OCI-LY7 (cell line): ENCODE measurements around the gene TMEM220. TPM values are rescaled to one million over a fixed set of nuclear protein-coding genes. Genes with fewer than 3 reads are reported as not detected.

Experiments used
- BruUV-seq: library from RNA; stranded (reverse); fragments of 400-500 nt; replicated peaks from 2 replicates; lab custom pipeline; 2021; lab: Mats Ljungman, UMichigan
- CTCF ChIA-PET: fragments of 300-600 bp; sonication (Branson Sonifier 250); formaldehyde crosslinking; loops from one replicate; lab custom pipeline; 2022; ENCODE audit warnings: antibody characterized with exemption; ENCODE audit not compliant: unreplicated experiment; lab: Charles Lee
- POLR2A ChIA-PET: fragments of 300-600 bp; sonication (Branson Sonifier 250); formaldehyde crosslinking; loops from one replicate; lab custom pipeline; 2022; ENCODE audit warnings: antibody characterized with exemption; lab: Charles Lee
- DNase-seq: peaks from one replicate; pipeline ENCODE4 v3.0.0-alpha.2; 2015; ENCODE audit warnings: low spot score
- H2AFZ ChIP-seq: fragments of 200-600 bp; sonication (generic), shearing (Covaris generic); 2 replicates; pipeline ENCODE4 v1.6.1; 2014; ENCODE audit warnings: mild to moderate bottlenecking, antibody characterized with exemption, low read length, moderate library complexity
- H3K27ac ChIP-seq: fragments of 200-600 bp; sonication (generic); 2 replicates; pipeline ENCODE4 v1.5.1; 2014; ENCODE audit warnings: mixed run types, low read depth, mild to moderate bottlenecking, moderate library complexity, low read length, inconsistent platforms; ENCODE audit not compliant: poor library complexity, severe bottlenecking
- H3K36me3 ChIP-seq: fragments of 200-600 bp; sonication (generic); 2 replicates; pipeline ENCODE4 v1.6.1; 2014; ENCODE audit warnings: mild to moderate bottlenecking, antibody characterized with exemption, low read length, moderate library complexity, mixed read lengths; ENCODE audit not compliant: insufficient read depth
- H3K4me1 ChIP-seq: fragments of 200-600 bp; sonication (generic); 2 replicates; pipeline ENCODE4 v1.5.1; 2014; ENCODE audit warnings: mild to moderate bottlenecking, low read length; ENCODE audit not compliant: insufficient read depth, poor library complexity, severe bottlenecking
- H3K4me2 ChIP-seq: fragments of 200-600 bp; sonication (generic); 2 replicates; pipeline ENCODE4 v1.6.1; 2014; ENCODE audit warnings: mild to moderate bottlenecking, low read length
- H3K4me3 ChIP-seq: fragments of 200-600 bp; sonication (generic); 2 replicates; pipeline ENCODE4 v1.5.1; 2014; ENCODE audit warnings: mild to moderate bottlenecking, low read depth, low read length; ENCODE audit not compliant: poor library complexity, severe bottlenecking
- H3K79me2 ChIP-seq: fragments of 200-600 bp; sonication (generic); 2 replicates; pipeline ENCODE4 v1.6.1; 2016; ENCODE audit warnings: low read depth, mild to moderate bottlenecking, low read length, moderate library complexity, mixed read lengths; ENCODE audit not compliant: insufficient read depth
- H3K9me2 ChIP-seq: fragments of 200-600 bp; sonication (generic); 2 replicates; pipeline ENCODE4 v1.6.1; 2016; ENCODE audit warnings: mild to moderate bottlenecking, low read length, mixed read lengths; ENCODE audit not compliant: insufficient read depth
- H3K9me3 ChIP-seq: fragments of 200-600 bp; sonication (generic); 2 replicates; pipeline ENCODE4 v1.6.1; 2014; ENCODE audit warnings: mild to moderate bottlenecking, mixed run types, low read length, mixed read lengths
- H4K20me1 ChIP-seq: fragments of 200-600 bp; sonication (generic); 2 replicates; pipeline ENCODE4 v1.6.1; 2014; ENCODE audit warnings: mild to moderate bottlenecking, antibody characterized with exemption, low read length, moderate library complexity, mixed read lengths; ENCODE audit not compliant: insufficient read depth
- CTCF ChIP-seq: fragments of 200-600 bp; sonication (generic); conservative IDR thresholded peaks from 2 replicates; pipeline ENCODE4 v1.5.1; 2014; ENCODE audit warnings: mild to moderate bottlenecking, antibody characterized with exemption, low read length, moderate library complexity, mixed read lengths
- EZH2phosphoT487 ChIP-seq: fragments of 200-600 bp; sonication (generic); IDR thresholded peaks from 2 replicates; pipeline ENCODE4 v1.6.1; 2018; ENCODE audit warnings: low read depth, borderline replicate concordance, mild to moderate bottlenecking, mixed run types, antibody characterized with exemption, low read length, moderate library complexity, mixed read lengths
- intact Hi-C: fragments of 100-400 bp; cut with micrococcal nuclease; formaldehyde crosslinking; loops from one replicate; pipeline ENCODE4 v1.10.0; 2022; ENCODE audit not compliant: unreplicated experiment
- total RNA-seq, 2 experiments: library from RNA; depleted of rRNA in 1 of 2; stranded (reverse); fragments of >200 nt in 1 of 2; shearing (Covaris generic) in 1 of 2; gene quantifications; 2 replicates each; pipeline ENCODE4 v1.2.3, GENCODE V29; 2014 to 2022

The TMEM220 gene
- total RNA-seq, 2 experiments from 2014 or later = not detected

GRCh38 chr17:10705727-10706126, 24.1 kb downstream of the TMEM220 start:
- POLR2A ChIA-PET = interaction anchor here (1.4 kb wide), 1 partner anchor 29 kb away, joined by 3 read pairs; no protein-coding TSS in a partner anchor
- Histone ChIP-seq H2AFZ (no peak overlapping the region), H3K79me2 (no peaks in the 10 kb centered on the region), H3K4me3 (no peak overlapping the region), H3K4me1 (no peaks in the 10 kb centered on the region), H3K4me2 (no peak overlapping the region), H4K20me1 (no peaks in the 10 kb centered on the region), H3K9me2 (no peaks in the 10 kb centered on the region), H3K9me3 (no peaks in the 10 kb centered on the region), H3K36me3 (peaks cover 48% of the 10 kb centered on the region), H3K27ac (no peak overlapping the region)
- no peak for TF ChIP-seq CTCF
- TF ChIP-seq EZH2phosphoT487 = no peak
- intact Hi-C loops = no loop called here
- BruUV-seq = no TSS peak
- no peak for DNase-seq
- CTCF ChIA-PET = no interaction called here

DNA sequence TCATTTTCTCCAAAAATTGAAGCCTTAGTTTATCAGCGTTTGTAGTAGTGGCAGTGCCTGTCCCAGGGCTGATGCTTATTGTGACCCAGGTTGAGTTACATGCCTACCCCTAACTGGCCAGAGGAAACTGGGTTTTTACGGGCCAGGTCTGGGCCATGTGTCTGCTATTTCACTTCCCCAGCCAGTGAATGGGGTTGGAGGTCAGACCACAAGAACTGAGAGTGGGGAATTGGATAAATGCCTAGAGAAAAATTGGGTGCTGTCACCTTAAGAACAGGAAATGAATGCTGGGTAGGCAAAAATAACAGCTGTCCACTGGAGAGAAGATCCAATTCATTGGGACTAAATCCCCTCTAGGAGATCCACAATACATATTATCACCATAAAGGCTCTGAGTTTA, 27.2 kb downstream of the TMEM220 start:
- no peak overlapping the region for H3K4me3 ChIP-seq
- POLR2A ChIA-PET = no interaction called here
- H3K9me3 ChIP-seq = no peaks in the 10 kb centered on the region
- TF ChIP-seq CTCF = no peak
- no peak for TF ChIP-seq EZH2phosphoT487
- H3K9me2 ChIP-seq = no peaks in the 10 kb centered on the region
- no peak for DNase-seq
- no peak overlapping the region for H3K4me2 ChIP-seq
- no peaks in the 10 kb centered on the region for H4K20me1 ChIP-seq
- H3K36me3 ChIP-seq = peaks cover 27% of the 10 kb centered on the region
- intact Hi-C loops = no loop called here
- H3K27ac ChIP-seq = no peak overlapping the region
- H3K79me2 ChIP-seq = peaks cover 15% of the 10 kb centered on the region; the same call in 1 of the 2 replicates
- peaks cover 11% of the 10 kb centered on the region for H3K4me1 ChIP-seq
- CTCF ChIA-PET = no interaction called here
- no TSS peak for BruUV-seq
- H2AFZ ChIP-seq = no peak overlapping the region

DNA sequence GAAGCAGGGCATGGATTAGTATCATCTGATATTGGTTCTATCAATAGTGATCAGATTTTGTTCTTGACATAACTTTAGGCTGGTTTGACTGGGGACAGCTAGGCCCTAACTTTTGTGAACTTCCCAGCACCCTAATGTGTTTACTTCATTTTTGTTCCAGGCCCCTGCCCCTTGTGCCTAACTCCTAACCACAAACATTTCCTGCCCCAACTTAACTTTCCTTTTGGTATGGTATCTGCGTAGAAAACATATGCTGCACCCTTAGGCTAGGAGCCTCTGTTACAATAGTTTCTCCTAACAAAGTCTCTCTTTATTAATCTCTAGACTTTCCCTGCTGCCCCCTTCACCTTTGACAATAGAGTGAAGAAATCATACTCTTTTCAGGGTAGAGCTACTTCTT, 30.0 kb downstream of the TMEM220 start:
- Histone ChIP-seq H3K4me2 (peak overlapping the region; percentile 45; the same call in 1 of the 2 replicates), H3K4me1 (peaks cover 27% of the 10 kb centered on the region), H3K79me2 (peaks cover 39% of the 10 kb centered on the region), H3K27ac (no peak overlapping the region), H3K4me3 (no peak overlapping the region), H3K9me2 (no peaks in the 10 kb centered on the region), H3K36me3 (peaks cover 9% of the 10 kb centered on the region), H2AFZ (no peak overlapping the region), H3K9me3 (no peaks in the 10 kb centered on the region), H4K20me1 (0 out of 2 replicates have a peak, but pooled peaks cover 8% of the 10 kb centered on the region)
- POLR2A ChIA-PET = interaction anchor here (0.6 kb wide), 1 partner anchor 1320 kb away, joined by 3 read pairs; no protein-coding TSS in a partner anchor
- intact Hi-C loops = no loop called here
- CTCF ChIA-PET = no interaction called here
- BruUV-seq = no TSS peak
- no peak for DNase-seq
- TF ChIP-seq CTCF (no peak), EZH2phosphoT487 (no peak)
